DND-41 (cell line): ENCODE results near the gene ROMO1.

Source experiments
- CTCF ChIP-seq: IDR thresholded peaks from 2 replicates; pipeline ENCODE4 v1.5.1; 2012; ENCODE audit warnings: borderline replicate concordance, low read length, moderate library complexity, mild to moderate bottlenecking; ENCODE audit not compliant: poor library complexity, severe bottlenecking; ENCODE audit errors: extremely low read depth
- EZH2 ChIP-seq: IDR thresholded peaks from 3 replicates; pipeline ENCODE4 v1.6.1; 2012; ENCODE audit warnings: borderline replicate concordance, low read depth, mild to moderate bottlenecking, moderate library complexity, low read length, inconsistent platforms; ENCODE audit not compliant: severe bottlenecking

- no peak for TF ChIP-seq CTCF
- TF ChIP-seq EZH2 = no peak
These were observed 16.4 kb downstream of the ROMO1 start for GRCh38 chr20:35715652-35716051.
